Psoas muscle (tissue), 8 donors: ENCODE data around the gene SORBS1. TPM values are rescaled to one million over a fixed set of nuclear protein-coding genes. Genes with fewer than 3 reads are reported as not detected.
A peak's percentile ranks its signal among the peaks of the same experiment; 100 is the strongest.

Experiments used
- ATAC-seq, 4 donors: fragments of 200-7000 bp; cut with Tn5 transposase; one replicate each; pipeline ENCODE4 v1.9.1; 2020; ENCODE audit warnings: moderate library complexity in 3 of 4, mild to moderate bottlenecking in 2 of 4
- DNase-seq, 2 donors: peaks; one replicate each; pipeline ENCODE4 v3.0.0-alpha.2; 2020
- H3K27ac ChIP-seq: fragments of 200-600 bp; one replicate; pipeline ENCODE4 v1.8.0; 2022
- H3K27me3 ChIP-seq, 3 donors: fragments of 200-600 bp in 1 of 3; one replicate each; pipeline versions ENCODE4 v1.6.1 to v1.8.0; 2013 to 2022; ENCODE audit warnings: low read length in 2 of 3, mild to moderate bottlenecking in 2 of 3, moderate library complexity in 1 of 3; ENCODE audit not compliant: insufficient read depth in 3 of 3
- H3K36me3 ChIP-seq, 2 donors: fragments of 200-600 bp in 1 of 2; one replicate each; pipeline versions ENCODE4 v1.6.1 to v1.8.0; 2013 to 2022; ENCODE audit warnings: low read depth in 1 of 2, mild to moderate bottlenecking in 1 of 2, moderate library complexity in 1 of 2; ENCODE audit not compliant: insufficient read depth in 1 of 2
- H3K4me1 ChIP-seq: fragments of 200-600 bp; one replicate; pipeline ENCODE4 v1.8.0; 2022
- H3K4me3 ChIP-seq: fragments of 200-600 bp; one replicate; pipeline ENCODE4 v1.8.0; 2022; ENCODE audit warnings: mild to moderate bottlenecking
- H3K9me3 ChIP-seq: fragments of 200-600 bp; one replicate; pipeline ENCODE4 v1.8.0; 2022
- CTCF ChIP-seq: fragments of 200-600 bp; IDR thresholded peaks from one replicate; pipeline ENCODE4 v1.8.0; 2022; ENCODE audit warnings: antibody characterized with exemption
- WGBS, 3 donors: extraction: QIAGEN DNeasy Blood & Tissue Kit; methylation state at CpG; one replicate each; pipeline versions ENCODE4 v1.1.6 to v1.1.7; 2013; 5-methylcytosine and 5-hydroxymethylcytosine counted together
- intact Hi-C, 2 donors: fragments of 100-400 bp; cut with DNase I; formaldehyde crosslinking; loops; one replicate each; pipeline versions ENCODE4 v1.11.0 to v1.14.2; 2022
- polyA plus RNA-seq, 3 donors: library from polyadenylated mRNA; stranded (reverse); fragments of 200-250 nt; gene quantifications; one replicate each; pipeline ENCODE4 v1.2.3, GENCODE V29; 2013
- total RNA-seq, 4 donors: library from RNA; stranded (reverse); fragmentation: NEBNext Ultra II Directional in 2 of 4; extraction: Animal tissue kit (Norgen Biotek cat#: 25700) in 2 of 4; gene quantifications; one replicate each; pipeline versions ENCODE4 v1.2.1 to v1.2.4, GENCODE V29; 2021 to 2023
- donor health status: healthy with polysubstance abuse.
- donor health status: DM: no; HTN: no; CAD: no; lungs with moderate emphysema.
- donor health status: Bipolar disorder and iron deficiency.
- donor health status: healthy.
- donor health status: DM: yes; HTN: yes; CAD: no.
- donor health status: DM: no; HTN: no; CAD: no.
- donor health status: DM: no; HTN: no; CAD: no.
- donor health status: DM: yes; HTN: yes; CAD: no.

Gene SORBS1
- total and polyA plus RNA-seq, 7 donors, result 17.3 to 306 (median 145) TPM

DNA sequence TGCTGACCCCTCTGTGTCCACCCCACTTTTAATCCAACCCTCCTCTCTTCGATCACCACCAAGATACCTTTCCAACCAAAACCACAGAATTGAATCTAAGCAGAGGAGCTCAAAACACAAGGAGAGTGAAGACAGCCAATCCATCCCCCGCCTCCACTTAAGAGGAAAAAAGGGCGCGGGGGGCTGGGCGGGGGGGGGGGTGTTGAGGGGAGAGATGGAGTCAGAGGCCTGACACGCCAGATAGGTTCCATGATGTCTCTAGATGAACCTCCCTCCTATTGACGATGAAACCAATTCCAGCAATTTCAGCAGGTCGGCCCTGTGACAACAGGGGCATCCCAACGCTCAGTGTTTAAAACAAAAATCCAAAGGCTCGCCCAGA is 1.3 kb downstream of the SORBS1 start:
- DNase-seq, result no peak
- WGBS, 3 donors, result 41 to 48% (median 45%) methylated on average over 10 of the region's 10 CpGs
- intact Hi-C loops, result loop anchor here (5.0 to 10.0 kb wide), 4 partner anchors 38 to 88 kb away; no protein-coding TSS in a partner anchor
- H3K4me3 ChIP-seq, result peak overlapping the region; percentile 95
- no peaks in the 10 kb centered on the region for H3K9me3 ChIP-seq
- ATAC-seq, result no peak
- no peak for TF ChIP-seq CTCF
- no peaks in the 10 kb centered on the region for H3K36me3 ChIP-seq
- H3K4me1 ChIP-seq, result peaks cover 19% of the 10 kb centered on the region
- H3K27me3 ChIP-seq, result no peaks in the 10 kb centered on the region
- peak overlapping the region; percentile 89 for H3K27ac ChIP-seq

- TF ChIP-seq CTCF, result no peak
- Histone ChIP-seq H3K27me3 (no peaks in the 10 kb centered on the region), H3K36me3 (no peaks in the 10 kb centered on the region), H3K4me1 (peaks cover 19% of the 10 kb centered on the region), H3K27ac (peak overlapping the region; percentile 9), H3K4me3 (peak overlapping the region; percentile 95), H3K9me3 (no peaks in the 10 kb centered on the region)
- ATAC-seq (peak in 1 of 4 donors; percentile 38), DNase-seq (peak in 1 of 2 donors; percentile 61)
- 31 to 40% (median 38%) methylated on average over 4 of the region's 4 CpGs for WGBS, 3 donors
- intact Hi-C loops, result loop anchor here (5.0 to 10.0 kb wide), 3 partner anchors 37 to 55 kb away; no protein-coding TSS in a partner anchor
Observed at GRCh38 chr10:95559471-95559870, 1.7 kb downstream of the SORBS1 start.

GRCh38 chr10:95558593-95559320 is 2.4 kb downstream of the SORBS1 start:
- intact Hi-C loops, result loop anchor here (5.0 to 10.0 kb wide), 3 partner anchors 36 to 54 kb away; no protein-coding TSS in a partner anchor
- no peak for TF ChIP-seq CTCF
- H3K9me3 ChIP-seq, result no peaks in the 10 kb centered on the region
- ATAC-seq, result no peak
- H3K27me3 ChIP-seq, result no peaks in the 10 kb centered on the region
- no peak for DNase-seq
- H3K36me3 ChIP-seq, result no peaks in the 10 kb centered on the region
- peaks cover 19% of the 10 kb centered on the region for H3K4me1 ChIP-seq
- H3K27ac ChIP-seq, result peak overlapping the region; percentile 9
- 79 to 84% (median 84%) methylated on average over 1 of the region's 1 CpG for WGBS, 3 donors
- peak overlapping the region; percentile 95 for H3K4me3 ChIP-seq

DNA sequence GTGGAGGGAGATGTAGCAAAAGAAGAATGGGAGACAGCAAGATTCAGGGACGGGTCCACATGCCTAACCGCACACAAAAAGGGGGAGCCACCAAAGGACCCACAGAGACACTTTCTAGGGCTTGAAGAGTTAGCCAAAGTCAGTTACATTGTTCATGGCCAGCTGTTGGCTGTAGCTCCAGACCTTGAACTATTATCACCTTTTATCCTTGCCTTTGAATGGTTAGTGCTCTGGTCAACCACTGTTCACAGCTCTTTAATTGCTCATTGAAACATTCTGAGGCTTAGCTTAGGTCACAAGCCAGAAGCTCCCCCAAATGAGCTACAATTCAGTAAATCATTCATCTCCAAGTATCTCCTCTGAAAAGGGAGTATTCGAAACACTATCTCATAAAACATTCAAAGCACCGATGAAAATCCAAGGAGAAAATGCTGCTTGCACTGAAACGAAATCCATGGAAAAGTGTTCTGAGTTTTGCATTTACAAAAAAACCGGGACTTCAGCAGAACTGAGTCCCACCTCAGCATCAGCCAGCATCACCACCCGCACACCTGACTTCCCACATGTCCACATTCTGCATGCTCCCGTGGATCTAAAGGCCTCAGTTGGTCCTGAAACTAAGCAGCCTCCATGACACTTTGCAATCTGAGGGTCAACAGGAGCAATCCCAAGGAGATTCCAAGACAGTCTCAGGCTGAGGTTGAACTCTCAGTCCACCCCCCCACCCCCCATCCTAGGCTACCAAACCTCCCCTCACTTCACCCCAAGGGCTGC is 4.0 kb downstream of the SORBS1 start:
- no peak overlapping the region for H3K27ac ChIP-seq
- no peak for TF ChIP-seq CTCF
- H3K9me3 ChIP-seq, result no peaks in the 10 kb centered on the region
- no peaks in the 10 kb centered on the region for H3K27me3 ChIP-seq
- DNase-seq (no peak), ATAC-seq (no peak)
- 78 to 83% (median 79%) methylated on average over 8 of the region's 8 CpGs for WGBS, 3 donors
- H3K4me3 ChIP-seq, result no peak overlapping the region
- H3K4me1 ChIP-seq, result peaks cover 26% of the 10 kb centered on the region
- intact Hi-C loops, result loop anchor here (5.0 to 10.0 kb wide), 3 partner anchors 35 to 52 kb away; no protein-coding TSS in a partner anchor
- no peaks in the 10 kb centered on the region for H3K36me3 ChIP-seq
